Nephron progenitor cell (in vitro differentiated cells): Measurements from ENCODE around the gene CACNB4.
"Not testable (repeated sequence)": the region's sequence is repeated elsewhere in the genome, so short reads cannot be mapped to it uniquely, and the experiment has no call there.

Source experiments
- DNase-seq: peaks from one replicate; pipeline ENCODE4 v3.0.0; 2021
- H3K27ac Mint-ChIP-seq: 2 replicates; pipeline ENCODE4 v1.8.0; 2021; ENCODE audit warnings: mild to moderate bottlenecking, moderate library complexity, mixed read lengths
- H3K27me3 Mint-ChIP-seq: 2 replicates; pipeline ENCODE4 v1.8.0; 2021; ENCODE audit warnings: mild to moderate bottlenecking, low read depth, mixed read lengths; ENCODE audit not compliant: poor library complexity
- H3K36me3 Mint-ChIP-seq: 2 replicates; pipeline ENCODE4 v1.8.0; 2021; ENCODE audit warnings: low read depth, mixed read lengths
- H3K4me1 Mint-ChIP-seq: 2 replicates; pipeline ENCODE4 v1.8.0; 2021; ENCODE audit warnings: mixed read lengths
- H3K4me3 Mint-ChIP-seq: 2 replicates; pipeline ENCODE4 v1.8.0; 2021; ENCODE audit warnings: mild to moderate bottlenecking, moderate library complexity, mixed read lengths
- H3K9me3 Mint-ChIP-seq: 2 replicates; pipeline ENCODE4 v1.8.0; 2021; ENCODE audit warnings: mild to moderate bottlenecking, moderate library complexity, mixed read lengths
- CTCF ChIP-seq: fragments of 200-600 bp; sonication (generic); IDR thresholded peaks from 2 replicates; pipeline ENCODE4 v1.5.0; 2021; ENCODE audit warnings: antibody characterized with exemption

CACNB4 gene

GRCh38 chr2:151878204-151878603 lies 220.6 kb downstream of the CACNB4 start:
- Mint-ChIP-seq H3K36me3 (peaks cover 44% of the 10 kb centered on the region), H3K4me1 (no peaks in the 10 kb centered on the region), H3K4me3 (no peak overlapping the region), H3K27ac (no peak overlapping the region), H3K27me3 (peaks cover 4% of the 10 kb centered on the region), H3K9me3 (peaks cover 14% of the 10 kb centered on the region)
- TF ChIP-seq CTCF: no peak
- DNase-seq: no peak

GRCh38 chr2:151875631-151876030 lies 223.2 kb downstream of the CACNB4 start:
- not testable (repeated sequence) for DNase-seq, H3K4me3 Mint-ChIP-seq, H3K27me3 Mint-ChIP-seq, H3K27ac Mint-ChIP-seq, H3K4me1 Mint-ChIP-seq
- H3K36me3 Mint-ChIP-seq: peaks cover 34% of the 10 kb centered on the region
- H3K9me3 Mint-ChIP-seq: peaks cover 14% of the 10 kb centered on the region

- Mint-ChIP-seq H3K27me3 (peaks cover 7% of the 10 kb centered on the region), H3K9me3 (peaks cover 14% of the 10 kb centered on the region), H3K27ac (no peak overlapping the region), H3K36me3 (peaks cover 33% of the 10 kb centered on the region), H3K4me3 (no peak overlapping the region), H3K4me1 (no peaks in the 10 kb centered on the region)
- no peak for TF ChIP-seq CTCF
- no peak for DNase-seq
Observed at GRCh38 chr2:151872463-151872862, 226.4 kb downstream of the CACNB4 start.

- no peak for TF ChIP-seq CTCF
- Mint-ChIP-seq H3K4me1 (no peaks in the 10 kb centered on the region), H3K27me3 (peaks cover 7% of the 10 kb centered on the region), H3K9me3 (peaks cover 2% of the 10 kb centered on the region), H3K36me3 (peaks cover 20% of the 10 kb centered on the region), H3K27ac (no peak overlapping the region), H3K4me3 (no peak overlapping the region)
- DNase-seq: no peak
Observed at GRCh38 chr2:151869291-151869690, 229.6 kb downstream of the CACNB4 start.

- Mint-ChIP-seq H3K4me1 (no peaks in the 10 kb centered on the region), H3K27ac (no peak overlapping the region), H3K9me3 (no peaks in the 10 kb centered on the region)
Observed at GRCh38 chr2:151862700-151863099, 236.1 kb downstream of the CACNB4 start.

GRCh38 chr2:151861174-151861573 lies 237.7 kb downstream of the CACNB4 start:
- Mint-ChIP-seq H3K9me3 (no peaks in the 10 kb centered on the region), H3K4me3 (no peak overlapping the region), H3K4me1 (no peaks in the 10 kb centered on the region), H3K36me3 (no peaks in the 10 kb centered on the region), H3K27ac (no peak overlapping the region), H3K27me3 (no peaks in the 10 kb centered on the region)
- TF ChIP-seq CTCF: no peak
- DNase-seq: no peak

More at GRCh38 chr2:151862700-151863099, 236.1 kb downstream of the CACNB4 start:
- H3K27me3 Mint-ChIP-seq: no peaks in the 10 kb centered on the region
- H3K4me3 Mint-ChIP-seq: no peak overlapping the region
- H3K36me3 Mint-ChIP-seq: no peaks in the 10 kb centered on the region
- no peak for DNase-seq
- no peak for TF ChIP-seq CTCF
